GM11168 (cell line): Measurements from ENCODE around the gene NHLH1.
"Not testable (repeated sequence)": the region's sequence is repeated elsewhere in the genome, so short reads cannot be mapped to it uniquely, and the experiment has no call there.

ENCODE experiments used
- in situ Hi-C: fragments of 300-500 bp; cut with MboI; formaldehyde crosslinking; loops from one replicate; pipeline ENCODE4 v1.12.0; 2022; ENCODE audit warnings: low sequenced_read_pairs; ENCODE audit not compliant: unreplicated experiment

Gene NHLH1

DNA sequence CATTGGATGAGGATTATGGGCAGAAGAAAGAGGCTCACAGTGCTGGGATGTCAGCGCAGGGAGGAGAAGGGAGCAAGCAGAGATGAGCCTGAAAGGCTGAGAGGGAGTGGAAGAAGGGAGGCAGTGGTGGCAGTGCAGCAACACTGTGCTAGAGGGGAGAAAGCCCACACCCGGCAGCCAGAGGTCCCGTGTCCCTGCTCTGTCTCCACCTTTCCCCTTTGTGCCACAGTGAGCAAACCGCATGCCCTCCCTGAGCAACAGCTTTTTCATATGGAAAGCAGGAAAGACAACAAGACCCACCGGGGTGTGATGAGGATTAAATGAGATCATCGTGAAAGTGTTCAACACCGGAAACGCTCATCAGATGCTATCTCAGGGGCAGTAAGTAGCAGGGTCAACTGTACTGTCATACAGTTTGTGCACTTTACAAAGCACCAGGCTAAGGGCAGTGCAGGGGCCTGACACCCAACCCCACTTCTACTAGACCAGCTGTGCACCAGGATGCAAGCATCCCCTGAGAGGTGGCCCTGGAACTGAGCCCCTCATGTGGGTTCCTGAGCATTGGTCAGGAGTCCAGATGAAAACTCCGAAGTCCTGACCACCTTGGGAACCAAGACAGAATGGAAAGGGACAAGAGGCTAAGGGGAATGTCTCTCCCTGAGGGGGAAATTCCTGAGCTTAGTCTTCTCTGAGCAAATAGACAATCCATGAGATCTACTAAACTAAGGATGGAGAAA is 9.1 kb downstream of the NHLH1 start:
- in situ Hi-C loops: loop anchor here (10.0 kb wide), 1 partner anchor 281 kb away; the partner anchor contains the start of gene IGSF8

DNA sequence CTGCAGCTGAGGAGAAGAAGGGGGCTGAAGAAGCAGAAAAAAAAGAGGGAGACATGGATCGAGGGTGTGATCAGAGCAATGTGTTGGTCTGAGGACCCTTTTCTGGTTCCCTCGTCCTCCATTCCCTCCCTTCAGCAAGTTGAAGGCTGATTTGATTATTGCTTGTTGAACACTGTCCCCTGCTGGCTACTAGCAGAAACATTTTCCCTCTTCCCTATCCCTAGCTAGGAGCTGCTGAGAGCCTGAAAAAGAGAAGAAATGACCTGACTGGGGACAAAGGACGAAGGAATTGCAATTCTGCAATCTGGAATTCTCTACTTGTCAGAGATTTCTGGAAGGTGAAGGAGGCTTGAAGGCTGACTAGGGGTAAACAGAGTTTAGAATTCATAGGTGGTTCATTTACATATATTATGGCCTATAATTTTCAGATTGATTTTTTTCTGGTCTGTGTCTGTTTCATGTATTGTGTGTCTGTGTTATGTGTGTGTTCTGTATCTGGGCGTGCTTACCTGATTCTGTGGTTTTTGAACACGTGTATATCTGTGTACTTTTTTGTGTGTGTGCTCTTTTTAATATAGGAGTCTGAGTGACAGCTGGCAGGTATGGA is 9.8 kb downstream of the NHLH1 start:
- in situ Hi-C loops: loop anchor here (10.0 kb wide), 1 partner anchor 282 kb away; the partner anchor contains the start of gene IGSF8

DNA sequence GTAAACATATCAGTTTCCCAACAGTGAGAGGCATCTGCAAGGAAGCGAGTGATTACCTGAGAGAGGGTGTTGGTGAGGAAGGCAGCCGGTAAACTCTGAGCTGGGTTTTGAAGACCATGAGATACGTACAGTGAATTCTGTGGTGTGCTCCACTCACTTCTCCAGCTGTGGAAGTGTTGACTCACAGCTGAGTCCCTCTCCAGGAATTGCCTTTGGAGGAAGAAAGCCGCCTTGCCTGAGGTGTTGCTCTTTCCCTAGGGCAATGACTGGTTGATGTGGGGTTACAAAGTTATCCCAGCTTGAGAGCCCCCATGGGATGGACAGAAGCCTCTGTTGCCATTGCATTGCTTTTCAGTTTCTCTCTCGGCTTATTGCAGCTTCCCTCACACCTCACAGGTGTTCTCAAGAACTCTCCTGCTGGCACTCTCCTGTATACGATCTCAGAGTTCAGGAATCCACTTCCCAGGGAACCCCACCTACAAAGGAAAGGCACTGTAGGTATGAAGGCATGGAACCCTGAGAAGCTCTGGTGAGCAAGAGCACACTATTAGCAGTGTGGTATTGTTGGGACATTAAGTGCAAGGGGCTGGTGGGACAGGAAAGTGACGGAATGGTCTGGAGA is 10.8 kb downstream of the NHLH1 start:
- in situ Hi-C loops: loop anchor here (10.0 kb wide), 1 partner anchor 283 kb away; the partner anchor contains the start of gene IGSF8

DNA sequence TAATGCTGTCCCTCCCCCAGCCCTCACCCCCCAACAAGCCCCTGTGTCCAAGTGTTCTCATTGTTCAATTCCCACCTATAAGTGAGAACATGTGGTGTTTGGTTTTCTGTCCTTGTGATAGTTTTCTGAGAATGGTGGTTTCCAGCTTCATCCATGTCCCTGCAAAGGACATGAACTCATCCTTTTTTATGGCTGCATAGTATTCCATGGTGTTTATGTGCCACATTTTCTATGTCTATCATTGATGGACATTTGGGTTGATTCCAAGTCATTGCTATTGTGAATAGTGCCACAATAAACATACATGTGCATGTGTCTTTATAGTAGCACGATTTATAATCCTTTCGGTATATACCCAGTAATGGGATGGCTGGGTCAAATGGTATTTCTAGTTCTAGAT is 17.9 kb downstream of the NHLH1 start:
- in situ Hi-C loops: not testable (repeated sequence)

DNA sequence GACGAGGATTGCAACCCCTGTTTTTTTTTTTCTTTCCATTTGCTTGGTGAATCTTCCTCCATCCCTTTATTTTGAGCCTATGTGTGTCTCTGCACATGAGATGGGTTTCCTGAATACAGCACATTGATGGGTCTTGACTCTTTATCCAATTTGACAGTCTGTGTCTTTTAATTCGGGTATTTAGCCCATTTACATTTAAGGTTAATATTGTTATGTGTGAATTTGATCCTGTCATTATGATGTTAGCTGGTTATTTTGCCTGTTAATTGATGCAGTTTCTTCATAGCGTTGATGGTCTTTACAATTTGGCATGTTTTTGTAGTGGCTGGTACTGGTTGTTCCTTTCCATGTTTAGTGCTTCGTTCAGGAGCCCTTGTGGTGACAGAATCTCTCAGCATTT is 21.5 kb downstream of the NHLH1 start:
- in situ Hi-C loops: not testable (repeated sequence)

DNA sequence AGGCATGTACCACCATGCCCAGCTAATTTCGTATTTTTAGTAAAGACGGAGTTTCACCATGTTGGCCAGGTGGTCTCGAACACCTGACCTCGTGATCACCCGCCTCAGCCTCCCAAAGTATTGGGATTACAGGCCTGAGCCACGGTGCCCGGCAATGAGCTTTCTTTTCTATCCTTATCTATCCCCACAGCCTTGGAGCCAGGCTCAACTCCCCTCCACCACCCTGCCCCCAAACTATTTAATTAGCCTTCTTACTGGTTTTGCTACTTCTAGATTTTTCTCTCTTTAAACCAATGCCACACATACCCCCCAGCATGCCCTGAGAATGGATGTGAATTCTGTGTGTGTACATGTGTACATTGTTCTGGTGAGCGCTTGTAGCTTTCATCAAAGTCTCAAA is 27.8 kb downstream of the NHLH1 start:
- in situ Hi-C loops: no loop called here

DNA sequence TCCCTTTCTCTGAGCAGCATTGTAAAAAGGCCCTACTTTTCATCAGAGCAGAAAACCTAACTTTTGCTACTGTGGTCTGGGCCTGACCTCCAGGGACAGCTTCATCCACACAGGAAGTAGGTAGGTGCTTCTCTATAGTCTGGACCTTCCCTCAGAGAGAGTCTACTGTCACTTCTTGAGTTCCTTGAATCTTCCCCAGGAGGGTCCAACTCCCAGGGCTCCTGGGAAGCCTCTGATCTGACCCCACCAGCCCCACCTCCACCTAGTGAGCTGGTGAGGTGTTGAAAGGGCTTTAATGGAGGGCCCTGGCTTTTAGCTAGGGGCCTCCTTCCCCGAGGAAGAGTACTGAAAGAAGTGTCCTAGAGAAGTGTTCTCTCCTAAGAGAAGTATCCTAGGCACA is 30.8 kb downstream of the NHLH1 start:
- in situ Hi-C loops: no loop called here

DNA sequence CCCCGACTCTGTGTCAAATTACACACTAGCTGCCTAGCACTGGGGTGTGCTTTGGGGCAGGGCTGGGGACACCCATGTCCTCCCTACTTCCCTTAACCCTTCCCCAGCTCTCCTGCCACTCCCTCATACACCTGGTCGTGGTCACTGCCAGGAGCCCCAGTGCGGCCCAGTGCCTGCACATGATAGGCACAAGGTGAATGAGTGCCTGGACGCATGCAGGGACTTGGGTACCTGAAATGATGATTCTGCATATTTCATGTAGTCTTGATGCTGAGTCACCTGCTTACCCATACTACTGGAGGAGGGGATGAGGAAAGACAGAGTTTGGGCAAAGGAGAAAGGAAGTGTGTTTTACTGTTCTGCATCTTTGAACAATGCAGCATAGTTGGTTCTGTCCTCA is 32.0 kb downstream of the NHLH1 start:
- in situ Hi-C loops: no loop called here

DNA sequence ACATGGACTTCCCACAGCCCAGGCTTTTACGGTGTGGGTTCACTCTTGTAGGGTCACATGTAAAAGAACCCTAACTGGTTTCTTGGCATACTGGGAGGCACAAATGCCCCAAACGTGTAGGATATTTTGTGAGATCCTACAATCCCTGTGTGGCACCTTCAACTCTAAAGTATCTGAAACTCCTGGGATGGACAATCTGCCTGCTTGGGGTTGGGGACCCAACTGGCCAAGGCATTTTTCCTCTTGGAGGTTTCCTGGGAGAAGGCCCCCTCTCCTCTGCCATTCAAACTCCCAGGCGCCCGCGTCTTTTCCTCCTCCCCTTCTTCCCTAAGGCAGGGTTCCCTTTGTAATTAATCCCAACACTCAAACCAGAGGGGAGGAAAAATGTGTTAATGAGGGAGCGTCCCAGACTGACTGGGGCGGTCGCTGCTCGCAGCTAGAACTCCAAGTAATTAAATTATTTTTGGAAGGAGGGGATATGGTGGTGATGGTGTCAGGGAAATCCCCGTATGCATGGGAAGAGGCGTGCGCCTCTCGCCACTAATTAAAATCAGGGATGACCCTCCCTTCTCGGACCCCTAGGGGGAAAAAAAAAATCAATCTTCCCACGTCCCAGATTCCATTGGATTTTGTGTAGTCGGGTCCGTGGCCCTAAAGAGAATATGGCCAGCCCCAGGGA is 32.8 kb downstream of the NHLH1 start:
- in situ Hi-C loops: no loop called here

DNA sequence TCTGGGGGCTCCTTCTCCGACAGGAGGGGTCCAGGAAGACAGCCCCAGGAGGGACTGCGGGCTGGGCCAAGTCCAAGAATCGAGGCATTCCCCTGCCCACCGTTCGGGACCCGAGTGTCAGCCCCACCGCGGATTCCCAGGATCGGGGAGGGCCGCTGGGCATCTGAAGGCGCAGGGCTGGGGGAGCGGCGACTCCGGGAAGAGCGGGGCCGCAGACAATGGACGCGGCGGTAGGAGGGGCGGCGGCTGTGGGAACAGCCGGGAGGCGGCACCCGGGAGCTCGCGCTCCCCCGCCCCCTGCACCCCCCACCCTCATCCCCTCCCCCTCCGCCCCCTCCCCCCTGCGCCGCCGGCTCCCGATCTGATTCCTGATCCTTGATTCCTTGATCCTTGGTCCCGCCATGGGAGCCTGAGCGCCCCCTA is 33.4 kb downstream of the NHLH1 start, which contains the start of gene VANGL2:
Gene VANGL2, plus strand, starts transcription at position 342 of the 423 bp plus-strand sequence. CDS start 15,274 bp downstream, outside the sequence.
- in situ Hi-C loops: no loop called here

DNA sequence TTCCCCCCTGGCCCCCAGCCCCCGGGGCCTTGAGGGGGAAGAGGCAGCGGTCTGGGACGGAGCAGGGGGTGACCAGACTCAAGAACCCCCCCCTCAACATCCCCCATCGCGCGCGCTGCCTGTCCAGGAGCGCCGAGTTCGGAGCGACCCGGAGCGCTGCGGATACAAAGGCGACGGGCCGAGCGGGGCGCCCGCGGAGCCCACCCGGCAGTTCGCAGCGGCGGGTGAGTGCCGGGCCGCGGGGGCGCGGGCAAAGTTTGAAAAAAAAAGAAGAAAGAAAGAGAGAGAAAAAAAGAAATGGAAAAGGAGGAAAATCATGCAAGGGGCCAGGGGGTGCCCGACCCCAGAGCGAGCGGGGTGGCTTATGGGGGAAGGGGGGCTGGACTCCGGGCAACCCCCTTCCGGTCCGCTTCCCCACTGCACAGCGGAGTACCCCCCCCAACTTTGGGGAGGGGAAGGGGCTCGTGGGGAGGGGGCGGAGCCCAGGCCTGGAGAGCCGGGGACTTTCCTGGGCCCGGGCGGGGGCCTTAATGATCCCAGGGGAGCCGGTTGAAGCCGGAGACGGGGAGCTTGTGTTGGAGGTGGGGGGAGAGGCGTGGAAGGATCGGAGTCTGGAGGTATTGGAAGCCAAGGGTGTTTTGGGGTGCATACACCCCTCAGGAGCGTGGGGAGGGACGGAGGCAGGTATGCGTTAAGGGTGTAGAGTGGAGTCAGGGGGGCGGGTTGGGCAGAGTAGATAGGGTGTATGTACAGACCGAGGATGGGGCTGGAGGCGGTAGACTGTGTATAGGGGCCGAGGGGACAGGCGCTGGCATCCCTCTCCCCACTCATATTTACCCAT is 34.0 kb downstream of the NHLH1 start:
- in situ Hi-C loops: no loop called here

DNA sequence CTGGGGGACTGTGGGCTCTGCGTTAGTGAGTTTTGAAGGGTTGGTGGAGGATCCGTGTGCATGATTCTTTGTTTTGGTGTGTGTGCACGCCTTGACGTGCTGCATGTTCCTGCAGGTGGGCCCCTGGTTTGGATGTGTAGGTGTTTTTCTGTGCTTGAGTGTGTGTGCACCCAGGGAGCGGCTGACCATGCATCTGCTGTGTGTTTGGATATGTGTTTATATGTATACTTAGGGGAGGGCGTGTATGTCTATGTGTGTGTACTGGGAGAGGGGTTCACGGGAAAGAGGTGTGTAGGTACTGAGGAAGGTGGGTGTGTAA is 34.6 kb downstream of the NHLH1 start:
- in situ Hi-C loops: no loop called here

DNA sequence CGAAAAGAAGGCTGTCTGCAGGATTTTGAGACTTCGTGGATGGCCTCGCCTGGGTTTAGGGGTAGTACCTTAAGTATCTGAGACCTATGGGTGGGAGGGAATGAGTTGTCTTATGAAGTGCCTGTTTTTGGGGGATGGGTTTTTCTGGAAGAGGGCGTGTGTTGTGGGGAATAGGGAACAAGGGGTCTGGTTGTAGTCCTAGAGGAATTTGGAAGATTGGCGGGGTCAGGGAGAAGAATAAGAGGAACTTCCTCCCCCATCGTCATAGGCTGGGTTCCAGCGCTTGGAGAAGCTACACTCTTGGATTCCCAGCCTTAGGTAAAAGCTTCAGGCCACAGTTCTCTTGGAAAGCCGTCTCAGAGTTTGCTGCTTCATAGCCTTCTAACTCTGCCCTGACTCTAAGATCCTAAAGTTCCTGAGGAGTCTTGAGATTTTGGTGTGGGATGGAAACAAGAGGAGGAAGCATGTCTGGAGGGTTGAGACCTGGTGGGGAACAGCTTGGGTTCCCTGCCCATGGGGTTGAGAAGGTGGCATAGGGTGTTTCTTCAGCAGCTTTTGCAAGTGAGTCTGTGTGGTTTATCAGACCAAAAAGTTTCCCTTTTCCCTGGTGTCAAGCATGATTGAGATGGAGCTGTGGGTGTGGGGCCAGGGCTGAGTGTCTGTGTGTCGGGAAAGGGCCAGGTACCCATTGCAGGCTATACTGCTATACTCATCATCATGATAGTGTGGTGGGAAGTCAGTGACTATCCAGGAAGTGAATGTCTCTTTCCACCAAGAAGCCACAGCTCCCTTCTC is 35.3 kb downstream of the NHLH1 start:
- in situ Hi-C loops: no loop called here

DNA sequence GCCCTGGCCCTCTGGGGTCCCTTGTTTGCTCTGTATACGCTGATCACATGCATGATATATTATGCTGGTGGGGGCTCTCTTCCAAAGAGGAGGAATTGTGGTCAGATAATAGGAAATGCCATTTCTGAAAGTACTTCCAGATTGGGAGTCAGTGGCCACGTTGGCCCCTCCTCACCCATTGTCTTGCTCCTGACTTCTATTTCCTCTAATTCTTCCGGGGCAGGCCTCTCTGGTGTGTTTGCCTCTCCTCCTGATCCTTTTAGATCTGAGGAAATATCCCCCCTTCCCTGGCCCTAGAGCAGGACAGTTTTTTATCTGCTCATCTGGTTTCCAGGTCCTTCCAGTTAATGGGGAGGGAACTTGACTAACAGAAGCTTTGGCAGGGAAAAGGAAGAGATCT is 36.4 kb downstream of the NHLH1 start:
- in situ Hi-C loops: no loop called here

DNA sequence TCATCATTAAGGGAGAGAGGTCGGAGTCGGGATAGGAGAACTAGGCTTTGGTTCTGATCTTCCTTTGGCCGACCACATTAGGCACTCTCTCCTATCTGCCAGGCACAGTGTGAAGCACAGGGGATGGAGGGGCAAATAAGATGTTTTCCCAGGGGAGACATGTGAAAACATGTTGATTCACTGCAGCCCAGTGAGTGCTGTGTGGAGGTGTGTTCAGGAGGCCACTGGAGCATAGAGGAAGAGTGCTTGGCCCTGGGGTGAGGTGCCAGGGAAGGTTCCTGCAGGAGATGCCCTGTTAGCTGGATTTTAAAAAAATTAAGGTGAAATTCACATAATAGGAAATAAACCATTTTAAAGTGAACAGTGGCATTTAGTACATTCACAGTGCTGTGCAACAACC is 37.2 kb downstream of the NHLH1 start:
- in situ Hi-C loops: no loop called here

DNA sequence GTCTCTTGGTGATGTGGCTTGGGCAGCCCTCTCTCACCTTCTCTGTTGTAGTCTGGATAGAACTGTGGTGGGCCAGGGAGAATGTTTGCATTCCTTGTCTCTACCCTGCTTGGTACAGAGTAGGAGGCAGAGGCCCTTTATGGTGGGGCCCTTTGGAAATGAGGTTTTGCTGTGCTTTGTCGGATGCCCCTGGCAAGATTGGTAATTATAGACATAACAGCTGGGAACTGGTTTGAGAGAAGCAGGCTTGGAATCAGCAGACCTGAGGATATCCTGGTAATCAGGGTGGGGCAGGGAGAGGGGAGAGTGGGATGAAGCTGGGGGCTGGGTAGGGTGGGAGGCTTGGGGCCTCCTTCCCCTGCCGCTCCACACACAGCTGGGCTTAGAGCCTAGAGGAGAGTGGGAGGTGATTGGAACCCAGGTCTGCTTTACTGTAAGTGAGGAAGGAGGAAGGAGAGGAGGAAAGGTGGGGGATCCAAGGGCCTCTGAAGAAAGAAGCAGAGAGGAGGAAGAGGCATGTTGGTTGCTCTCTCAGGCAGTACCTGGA is 38.5 kb downstream of the NHLH1 start:
- in situ Hi-C loops: no loop called here

DNA sequence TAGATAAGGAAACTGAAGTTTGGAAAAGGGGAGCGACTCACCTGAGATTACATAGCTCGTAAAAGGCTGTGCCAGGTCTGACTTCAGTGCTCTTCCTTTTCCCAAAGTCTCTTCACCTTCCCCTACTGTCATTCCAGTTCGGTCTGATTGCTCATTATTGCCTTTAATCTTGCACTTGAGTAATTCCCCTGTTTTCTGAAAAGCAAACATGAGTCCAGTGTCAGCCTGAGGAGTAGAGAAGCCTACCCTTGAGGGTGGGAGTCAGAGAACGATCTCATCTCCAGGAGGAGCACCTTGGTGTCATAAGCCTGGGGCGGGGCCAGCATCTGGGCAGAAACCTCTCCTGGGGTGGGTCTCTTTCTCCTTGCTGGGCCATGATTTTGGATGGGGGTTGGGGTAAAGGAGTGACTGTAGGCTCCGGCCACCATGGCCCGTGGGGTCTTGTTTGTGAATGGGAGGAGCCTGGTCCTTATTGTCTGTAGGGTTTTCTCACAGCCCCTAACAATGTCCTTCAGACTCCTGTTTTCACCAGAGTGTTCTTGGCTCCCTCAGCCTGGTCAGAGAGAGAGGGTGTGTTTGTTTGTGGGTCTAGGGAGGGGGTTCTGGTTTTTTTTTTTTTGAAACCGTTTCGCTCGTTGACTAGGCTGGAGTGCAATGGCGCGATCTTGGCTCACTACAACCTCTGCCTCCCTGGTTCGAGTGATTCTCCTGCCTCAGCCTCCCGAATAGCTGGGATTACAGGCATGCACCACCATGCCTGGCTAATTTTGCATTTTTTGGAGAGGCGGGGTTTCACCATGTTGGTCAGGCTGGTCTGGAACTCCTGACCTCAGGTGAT is 39.5 kb downstream of the NHLH1 start:
- in situ Hi-C loops: no loop called here
